ENCODE data around the gene SLC38A10.

The SLC38A10 gene

GRCh38 chr17:81204578-81204977 lies 90.5 kb downstream of the SLC38A10 start:
- no peak for DNase-seq (ENCODE audit: low read depth)

- no peak for DNase-seq (ENCODE audit: low read depth)
Observed at GRCh38 chr17:81203136-81203535, 92.0 kb downstream of the SLC38A10 start.

GRCh38 chr17:81202318-81202717 lies 92.8 kb downstream of the SLC38A10 start:
- no peak for DNase-seq (ENCODE audit: low read depth)

- no peak for DNase-seq (ENCODE audit: low read depth)
Observed at GRCh38 chr17:81200695-81201580, 94.2 kb downstream of the SLC38A10 start.

GRCh38 chr17:81200201-81200600 lies 94.9 kb downstream of the SLC38A10 start:
- DNase-seq (ENCODE audit: low read depth), result no peak

- DNase-seq (ENCODE audit: low read depth), result no peak
Observed at GRCh38 chr17:81199482-81199830, 95.7 kb downstream of the SLC38A10 start.

- no peak for DNase-seq (ENCODE audit: low read depth)
Observed at GRCh38 chr17:81198826-81199481, 96.2 kb downstream of the SLC38A10 start.

- DNase-seq (ENCODE audit: low read depth), result no peak
Observed at GRCh38 chr17:81197831-81198490, 97.1 kb downstream of the SLC38A10 start.

GRCh38 chr17:81197409-81197795 lies 97.7 kb downstream of the SLC38A10 start:
- no peak for DNase-seq (ENCODE audit: low read depth)

- no peak for DNase-seq (ENCODE audit: low read depth)
Observed at GRCh38 chr17:81196505-81197408, 98.3 kb downstream of the SLC38A10 start.

- no peak for DNase-seq (ENCODE audit: low read depth)
Observed at GRCh38 chr17:81195941-81196495, 99.1 kb downstream of the SLC38A10 start.
